MM.1S (cell line): ENCODE results near the gene RNF126.
"Not testable (repeated sequence)": the region's sequence is repeated elsewhere in the genome, so short reads cannot be mapped to it uniquely, and the experiment has no call there.

ENCODE experiments used
- CTCF ChIP-seq: fragments of 300-600 bp; sonication (generic); IDR thresholded peaks from 2 replicates; pipeline ENCODE4 v1.5.1; 2016; ENCODE audit warnings: antibody characterized with exemption, low read length, mixed read lengths
- EZH2phosphoT487 ChIP-seq: fragments of 300-600 bp; sonication (generic); IDR thresholded peaks from 2 replicates; pipeline ENCODE4 v1.6.1; 2018; ENCODE audit warnings: antibody characterized with exemption, low read length

GRCh38 chr19:603302-603639 lies 59.7 kb downstream of the RNF126 start:
- not testable (repeated sequence) for TF ChIP-seq CTCF, EZH2phosphoT487
